ENCODE data around the gene GRID1. TPM values are rescaled to one million over a fixed set of nuclear protein-coding genes. Genes with fewer than 3 reads are reported as not detected.

GRID1 gene
- polyA plus RNA-seq, 1 of the 3 experiments (the other 2 are of a cell fraction) = 0.13 TPM

DNA sequence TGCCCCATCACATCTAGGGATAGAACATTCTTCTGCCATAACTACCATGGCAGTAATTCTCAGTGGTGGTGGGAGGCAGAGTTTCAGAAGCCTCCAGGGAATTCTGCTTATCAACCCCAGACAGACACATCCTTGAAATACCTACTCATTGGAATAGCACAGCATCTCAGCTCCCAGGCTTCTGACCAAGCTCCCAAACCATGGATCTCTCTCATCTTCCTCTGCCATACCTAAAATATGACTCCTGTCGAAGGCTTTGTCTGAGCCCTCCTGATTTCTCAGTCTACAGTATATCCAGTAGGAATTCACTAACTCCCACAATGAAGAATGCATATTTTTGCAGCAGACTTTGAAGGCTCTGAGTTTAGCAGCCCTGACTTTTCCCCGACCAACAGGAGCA is 687.5 kb downstream of the GRID1 start:
- Histone ChIP-seq H3K27ac (ENCODE audit: low read depth in 2 of 2, low read length in 1 of 2) (no peak overlapping the region), H3K9me2 (no peaks in the 10 kb centered on the region), H3K36me3 (replicated peaks in 1 of 2; ENCODE audit: control insufficient read depth in 1 of 2, insufficient read depth in 2 of 2, low read length in 1 of 2) (no peaks in the 10 kb centered on the region), H3K9me3 (no peaks in the 10 kb centered on the region), H3K4me3 (ENCODE audit: low read depth in 2 of 2, low read length in 1 of 2) (no peak overlapping the region), H3F3A (replicated peaks; ENCODE audit: insufficient read depth) (no peaks in the 10 kb centered on the region), H3K4me2 (no peak overlapping the region), H4K20me1 (ENCODE audit: insufficient read depth) (no peaks in the 10 kb centered on the region), H3K79me2 (ENCODE audit: insufficient read depth) (no peaks in the 10 kb centered on the region), H3K4me1 (ENCODE audit: control insufficient read depth in 1 of 2, insufficient read depth in 2 of 2, low read depth in 1 of 2, low read length in 1 of 2) (no peaks in the 10 kb centered on the region; a peak in 1 of 4 replicates), H3K27me3 (ENCODE audit: insufficient read depth) (no peaks in the 10 kb centered on the region), H3K9ac (no peak overlapping the region), H2AFZ (ENCODE audit: low read depth) (no peak overlapping the region)
- POLR2A ChIA-PET = no interaction called here
- 12% methylated on average over 2 of the region's 2 CpGs for WGBS (ENCODE audit: low lambda C conversion rate)
- DNase-seq = no peak
- TF ChIP-seq ZBTB33 (IDR thresholded peaks at IDR 0.05; ENCODE audit: borderline replicate concordance, low read depth) = no peak
- TF ChIP-seq EP300 (IDR thresholded peaks at IDR 0.05; ENCODE audit: borderline replicate concordance in 1 of 2, low read depth in 1 of 2, low read length in 1 of 2) = no peak
- no peak for TF ChIP-seq FOXM1 (IDR thresholded peaks at IDR 0.05; ENCODE audit: low read depth)
- no peak for TF ChIP-seq NRF1 (IDR thresholded peaks at IDR 0.05; ENCODE audit: low read depth, low read length)
- no peak for TF ChIP-seq ELF1 (IDR thresholded peaks at IDR 0.05)
- TF ChIP-seq TAF1 (IDR thresholded peaks at IDR 0.05; ENCODE audit: borderline replicate concordance, low read depth, low read length) = no peak
- no peak for TF ChIP-seq MXI1 (IDR thresholded peaks at IDR 0.05; ENCODE audit: low read depth, low read length)
- no peak for TF ChIP-seq GABPA (IDR thresholded peaks at IDR 0.05; ENCODE audit: low read depth)
- no peak for TF ChIP-seq RXRA (IDR thresholded peaks at IDR 0.05; ENCODE audit: borderline replicate concordance, low read depth)
- TF ChIP-seq JUND (IDR thresholded peaks at IDR 0.05) = no peak
- no peak for TF ChIP-seq POLR2AphosphoS5 (IDR thresholded peaks at IDR 0.05; ENCODE audit: low read depth, low read length)
- TF ChIP-seq RCOR1 (IDR thresholded peaks at IDR 0.05; ENCODE audit: low read length) = no peak
- no peak for TF ChIP-seq TCF12 (IDR thresholded peaks at IDR 0.05)
- CTCF ChIA-PET = no interaction called here

- Histone ChIP-seq H3F3A (replicated peaks; ENCODE audit: insufficient read depth) (no peaks in the 10 kb centered on the region), H3K36me3 (replicated peaks in 1 of 2; ENCODE audit: control insufficient read depth in 1 of 2, insufficient read depth in 2 of 2, low read length in 1 of 2) (no peaks in the 10 kb centered on the region), H3K27me3 (ENCODE audit: insufficient read depth) (no peaks in the 10 kb centered on the region), H2AFZ (ENCODE audit: low read depth) (no peak overlapping the region), H3K4me1 (ENCODE audit: control insufficient read depth in 1 of 2, insufficient read depth in 2 of 2, low read depth in 1 of 2, low read length in 1 of 2) (no peaks in the 10 kb centered on the region), H3K9me3 (no peaks in the 10 kb centered on the region), H3K9ac (no peak overlapping the region), H3K4me2 (no peak overlapping the region), H3K9me2 (no peaks in the 10 kb centered on the region), H3K79me2 (ENCODE audit: insufficient read depth) (no peaks in the 10 kb centered on the region), H3K4me3 (ENCODE audit: low read depth in 2 of 2, low read length in 1 of 2) (no peak overlapping the region), H3K27ac (ENCODE audit: low read depth in 2 of 2, low read length in 1 of 2) (no peak overlapping the region), H4K20me1 (ENCODE audit: insufficient read depth) (no peaks in the 10 kb centered on the region)
- WGBS (ENCODE audit: low lambda C conversion rate) = 12% methylated on average over 4 of the region's 4 CpGs
- TF ChIP-seq TAF1 (IDR thresholded peaks at IDR 0.05; ENCODE audit: borderline replicate concordance, low read depth, low read length) = no peak
- TF ChIP-seq YY1 (IDR thresholded peaks at IDR 0.05; ENCODE audit: low read depth) = no peak
- no peak for TF ChIP-seq EP300 (IDR thresholded peaks at IDR 0.05; ENCODE audit: borderline replicate concordance in 1 of 2, low read depth in 1 of 2, low read length in 1 of 2)
- no peak for TF ChIP-seq RCOR1 (IDR thresholded peaks at IDR 0.05; ENCODE audit: low read length)
- TF ChIP-seq SMC3 (IDR thresholded peaks at IDR 0.05; ENCODE audit: low read depth, low read length) = no peak
- ChIA-PET CTCF (interaction anchor here (1.0 kb wide), 1 partner anchor 14 kb away, joined by 4 read pairs; no protein-coding TSS in a partner anchor), POLR2A (no interaction called here)
- DNase-seq = no peak
These were observed 691.7 kb downstream of the GRID1 start for GRCh38 chr10:85674851-85675250.
